Heart left ventricle (tissue), 16 donors: ENCODE measurements around the gene HELZ. TPM values are rescaled to one million over a fixed set of nuclear protein-coding genes. Genes with fewer than 3 reads are reported as not detected.

ENCODE experiments used
- ATAC-seq, 4 donors: fragments of 200-7000 bp; cut with Tn5 transposase; one replicate each; pipeline ENCODE4 v1.9.1; 2020 to 2022; ENCODE audit warnings: moderate library complexity in 4 of 4, mild to moderate bottlenecking in 3 of 4, moderate number of reproducible peaks in 1 of 4
- DNase-seq, 5 donors: peaks; one replicate each; pipeline ENCODE4 v3.0.0-alpha.2; 2020
- H3K27ac ChIP-seq, 12 donors: fragments of 200-600 bp; sonication (generic) in 4 of 12; one replicate each; pipeline versions ENCODE4 v1.5.0 to v1.8.0; 2016 to 2022; ENCODE audit warnings: mild to moderate bottlenecking in 2 of 12
- H3K27me3 ChIP-seq, 9 donors: fragments of 200-600 bp; sonication (generic) in 2 of 9; one replicate each; pipeline versions ENCODE4 v1.5.1 to v1.8.0; 2016 to 2022; ENCODE audit warnings: mild to moderate bottlenecking in 3 of 9
- H3K36me3 ChIP-seq, 9 donors: fragments of 200-600 bp; sonication (generic) in 2 of 9; one replicate each; pipeline versions ENCODE4 v1.5.0 to v1.8.0; 2018 to 2022; ENCODE audit warnings: mild to moderate bottlenecking in 2 of 9
- H3K4me1 ChIP-seq, 12 donors: fragments of 200-600 bp; sonication (generic) in 4 of 12; one replicate each; pipeline versions ENCODE4 v1.5.0 to v1.8.0; 2016 to 2022; ENCODE audit warnings: mild to moderate bottlenecking in 3 of 12
- H3K4me3 ChIP-seq, 12 donors: fragments of 200-600 bp; sonication (generic) in 4 of 12; one replicate each; pipeline versions ENCODE4 v1.5.0 to v1.8.0; 2017 to 2022; ENCODE audit warnings: mild to moderate bottlenecking in 9 of 12, moderate library complexity in 4 of 12
- H3K9me3 ChIP-seq, 12 donors: fragments of 200-600 bp; sonication (generic) in 4 of 12; one replicate each; pipeline versions ENCODE4 v1.5.0 to v1.8.0; 2016 to 2022; ENCODE audit warnings: mild to moderate bottlenecking in 1 of 12
- CTCF ChIP-seq, 12 donors: fragments of 200-600 bp; sonication (generic) in 4 of 12; IDR thresholded peaks; one replicate each; pipeline versions ENCODE4 v1.5.0 to v1.8.0; 2018 to 2022; ENCODE audit warnings: antibody characterized with exemption in 12 of 12, mild to moderate bottlenecking in 5 of 12
- POLR2A ChIP-seq, 2 donors: fragments of 450-650 bp; IDR thresholded peaks; one replicate each; pipeline ENCODE4 v1.6.1; 2017; ENCODE audit warnings: antibody characterized with exemption in 2 of 2, mild to moderate bottlenecking in 2 of 2, moderate library complexity in 2 of 2
- WGBS, 4 donors: extraction: QIAGEN DNeasy Blood & Tissue Kit in 2 of 4; methylation state at CpG; one replicate each; pipeline versions ENCODE4 v1.1.5 to v1.1.7; 2013 to 2018; 5-methylcytosine and 5-hydroxymethylcytosine counted together
- intact Hi-C, 10 donors: fragments of 100-400 bp; cut with DNase I; formaldehyde crosslinking; loops; one replicate each; pipeline versions ENCODE4 v1.11.1 to v1.14.2; 2022
- polyA plus RNA-seq, 2 donors: library from polyadenylated mRNA; stranded (reverse); fragments of 200-250 nt; gene quantifications; one replicate each; pipeline ENCODE4 v1.2.3, GENCODE V29; 2013
- total RNA-seq, 9 donors: library from RNA; depleted of rRNA in 2 of 9; stranded (reverse); fragments of >200 nt in 2 of 9; fragmentation: NEBNext Ultra II Directional in 3 of 9; extraction: Animal tissue kit (Norgen Biotek cat#: 25700) in 3 of 9; gene quantifications; one replicate each; pipeline versions ENCODE4 v1.1.0 to v1.2.4, GENCODE V29; 2016 to 2023
- donor health status: ischemic (EF 13 %, LVEDD 7.1; RV severe dilation, severe dysfunction).
- donor health status: healthy with polysubstance abuse.
- donor health status: DM: no; HTN: yes; CAD: no.
- donor health status: DM: no; HTN: no; CAD: no.
- donor health status: ischemic (EF 25% LVEDD 6.9; RV normal size, moderate dysfunction).
- donor health status: ischemic (EF 25% LVEDD 5.7; RV mildly dilated, moderate dysfunction).
- donor health status: healthy.
- donor health status: DM: yes; HTN: yes; CAD: no.
- donor health status: ischemic (EF 35%, LVEDD 5.7; RV mildly dilated, moderate dysfunction).
- donor health status: nonischemic (EF 11% LVEDD 7.7; RV severe dilation, severe dysfunction).
- donor health status: DM: yes; HTN: yes; CAD: no.
- donor health status: PGD.
- donor health status: ischemic (EF 29% LVEDD 5.4; RV normal size, mild dysfunction).
- donor health status: nonischemic (EF 23%, LVEDD 6.1; RV moderate dilation, normal function).

Gene HELZ
- total and polyA plus RNA-seq, 11 donors: 5.1 to 48.4 (median 30.3) TPM

GRCh38 chr17:67068999-67069398, 176.0 kb downstream of the HELZ start:
- intact Hi-C loops: no loop called here
- 57 to 72% (median 60%) methylated on average over 3 of the region's 3 CpGs for WGBS, 4 donors
- no peaks in the 10 kb centered on the region for H3K27me3 ChIP-seq
- ATAC-seq (no peak), DNase-seq (no peak)
- peaks cover 0 to 16% (median 0%) of the 10 kb centered on the region in 9 donors for H3K36me3 ChIP-seq
- no peak overlapping the region for H3K4me3 ChIP-seq
- no peak overlapping the region for H3K27ac ChIP-seq
- TF ChIP-seq POLR2A (IDR thresholded peaks at IDR 0.05) (no peak), CTCF (IDR thresholded peaks at IDR 0.05) (no peak)
- H3K4me1 ChIP-seq: no peaks in the 10 kb centered on the region
- no peaks in the 10 kb centered on the region for H3K9me3 ChIP-seq

- Histone ChIP-seq H3K27ac (no peak overlapping the region), H3K4me1 (no peaks in the 10 kb centered on the region), H3K4me3 (no peak overlapping the region), H3K36me3 (peaks cover 0 to 5% (median 0%) of the 10 kb centered on the region in 9 donors), H3K9me3 (no peaks in the 10 kb centered on the region), H3K27me3 (no peaks in the 10 kb centered on the region)
- DNase-seq: no peak
- intact Hi-C loops: no loop called here
- TF ChIP-seq POLR2A (IDR thresholded peaks at IDR 0.05) (no peak), CTCF (IDR thresholded peaks at IDR 0.05) (no peak)
- 84 to 85% (median 84%) methylated on average over 13 of the region's 13 CpGs for WGBS, 4 donors
- no peak for ATAC-seq
Measured at GRCh38 chr17:67067571-67068482, 177.2 kb downstream of the HELZ start.

GRCh38 chr17:67066717-67067116, 178.3 kb downstream of the HELZ start:
- 55 to 74% (median 63%) methylated on average over 2 of the region's 2 CpGs for WGBS, 4 donors
- Histone ChIP-seq H3K36me3 (no peaks in the 10 kb centered on the region), H3K4me1 (no peaks in the 10 kb centered on the region), H3K27me3 (no peaks in the 10 kb centered on the region), H3K9me3 (no peaks in the 10 kb centered on the region), H3K27ac (no peak overlapping the region), H3K4me3 (no peak overlapping the region)
- DNase-seq: no peak
- no peak for ATAC-seq
- intact Hi-C loops: no loop called here
- TF ChIP-seq POLR2A (IDR thresholded peaks at IDR 0.05) (no peak), CTCF (IDR thresholded peaks at IDR 0.05) (no peak)

GRCh38 chr17:67063141-67063540, 181.9 kb downstream of the HELZ start:
- TF ChIP-seq CTCF (IDR thresholded peaks at IDR 0.05) (no peak), POLR2A (IDR thresholded peaks at IDR 0.05) (no peak)
- intact Hi-C loops: no loop called here
- Histone ChIP-seq H3K36me3 (no peaks in the 10 kb centered on the region), H3K4me1 (no peaks in the 10 kb centered on the region), H3K9me3 (no peaks in the 10 kb centered on the region), H3K4me3 (no peak overlapping the region), H3K27me3 (no peaks in the 10 kb centered on the region), H3K27ac (no peak overlapping the region)
- 83 to 95% (median 90%) methylated on average over 6 of the region's 6 CpGs for WGBS, 4 donors
- DNase-seq (no peak), ATAC-seq (no peak)
